ENCODE measurements around the gene BABAM2.
"Not testable (repeated sequence)": the region's sequence is repeated elsewhere in the genome, so short reads cannot be mapped to it uniquely, and the experiment has no call there.

The BABAM2 gene

GRCh38 chr2:27881815-27882583, 8.5 kb upstream of the BABAM2 start:
- DNase-seq = not testable (repeated sequence)

GRCh38 chr2:27882584-27882922, 8.0 kb upstream of the BABAM2 start:
- DNase-seq = not testable (repeated sequence)

DNA sequence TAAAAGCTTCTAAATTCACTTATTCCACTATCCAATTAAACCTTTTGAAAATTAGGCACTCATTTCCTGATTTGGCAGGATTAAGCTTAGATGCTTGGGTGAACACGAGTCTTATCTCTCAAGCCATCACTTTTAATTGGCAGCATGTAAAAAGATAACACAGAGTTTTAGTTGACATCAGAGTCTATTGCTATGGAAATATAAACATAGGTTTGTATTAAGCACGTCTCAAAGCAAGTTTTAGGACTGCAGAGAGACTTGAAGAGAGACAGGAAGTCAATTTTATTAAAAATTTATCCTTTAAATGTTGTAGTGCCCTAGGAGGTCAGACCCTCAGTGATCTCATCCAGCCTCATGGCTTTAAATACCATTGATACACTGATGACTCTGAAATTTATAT, 5.9 kb upstream of the BABAM2 start:
- DNase-seq = no peak

DNA sequence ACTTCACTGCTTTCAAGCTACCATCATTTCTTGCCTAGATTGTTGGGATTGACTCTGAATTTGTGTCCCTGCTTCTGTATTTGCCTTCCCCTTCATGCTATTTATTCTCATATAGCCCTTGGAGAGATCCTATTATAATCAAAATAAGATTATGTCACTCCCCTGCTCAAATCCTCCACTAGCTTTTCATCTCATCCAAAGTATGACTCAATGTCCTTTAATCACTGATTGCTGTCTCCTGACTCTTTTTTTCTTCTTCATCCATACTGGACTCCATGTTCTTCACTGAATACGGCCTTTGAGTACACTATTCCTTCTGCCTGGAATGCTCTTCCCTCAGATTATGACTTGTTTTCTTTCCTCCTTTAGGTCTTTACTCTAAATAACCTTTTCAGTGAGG, 5.3 kb upstream of the BABAM2 start:
- no peak for DNase-seq

GRCh38 chr2:27885661-27886060, 4.9 kb upstream of the BABAM2 start:
- no peak for DNase-seq

DNA sequence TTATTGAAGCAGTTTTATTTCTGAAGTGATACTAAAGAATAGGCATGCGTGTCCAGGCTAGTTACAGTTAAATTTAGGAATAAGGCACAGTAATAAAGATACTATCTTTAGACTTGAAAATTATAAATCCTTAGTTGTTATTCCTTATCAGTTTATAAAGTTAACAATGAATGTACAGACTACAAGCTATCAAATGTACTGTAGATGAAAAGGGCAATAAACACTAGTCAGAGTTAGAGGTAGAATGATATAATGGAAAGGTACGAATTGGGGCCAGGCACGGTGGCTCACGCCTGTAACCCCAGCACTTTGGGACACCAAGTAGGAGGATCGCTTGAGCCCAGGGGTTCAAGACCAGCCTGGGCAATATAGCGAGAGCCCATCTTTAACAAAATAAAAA, 4.2 kb upstream of the BABAM2 start:
- no peak for DNase-seq

DNA sequence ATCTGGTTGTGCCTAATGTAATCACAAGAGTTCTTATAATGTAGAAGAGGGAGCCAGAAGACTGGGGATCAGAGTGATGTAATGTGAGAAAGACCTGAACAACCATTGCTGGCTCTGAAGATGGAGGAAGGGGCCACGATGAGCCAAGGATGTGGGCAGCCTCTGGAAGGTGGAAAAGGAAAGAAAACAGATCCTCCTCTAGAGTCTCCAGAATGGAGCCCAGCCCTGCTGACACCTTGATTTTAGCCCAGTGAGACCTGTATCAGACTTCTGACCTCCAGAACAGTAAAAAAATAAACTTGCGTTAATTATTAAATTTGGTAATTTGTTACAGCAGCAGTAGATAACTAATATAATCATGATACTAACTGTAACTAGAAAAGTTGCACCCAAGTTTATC, 3.4 kb upstream of the BABAM2 start:
- no peak for DNase-seq

GRCh38 chr2:27887830-27888229, 2.7 kb upstream of the BABAM2 start:
- DNase-seq = no peak

- no peak for DNase-seq
Observed at GRCh38 chr2:27888790-27889189, 1.7 kb upstream of the BABAM2 start.

DNA sequence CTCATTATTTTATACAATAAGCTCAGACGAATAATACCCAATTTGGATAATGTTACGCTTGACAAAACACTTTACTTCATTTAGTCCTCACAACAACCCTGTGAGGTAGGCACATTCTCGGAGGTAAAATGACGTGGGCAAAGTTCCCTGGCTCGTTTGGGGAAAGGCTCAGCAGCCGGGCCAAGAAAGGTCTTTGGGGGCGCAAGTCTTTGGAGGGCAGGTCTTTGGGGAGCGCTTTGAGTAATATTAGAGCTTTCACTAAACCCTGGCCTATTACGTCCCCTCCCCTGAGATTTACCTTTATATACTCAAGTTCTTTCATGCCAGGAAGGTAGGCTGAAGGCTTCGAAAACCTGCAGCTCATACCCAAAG, 769 bp upstream of the BABAM2 start:
- DNase-seq = no peak

- peak; percentile 93 for DNase-seq
Observed at GRCh38 chr2:27890924-27891672, 569 bp downstream of the BABAM2 start.

DNA sequence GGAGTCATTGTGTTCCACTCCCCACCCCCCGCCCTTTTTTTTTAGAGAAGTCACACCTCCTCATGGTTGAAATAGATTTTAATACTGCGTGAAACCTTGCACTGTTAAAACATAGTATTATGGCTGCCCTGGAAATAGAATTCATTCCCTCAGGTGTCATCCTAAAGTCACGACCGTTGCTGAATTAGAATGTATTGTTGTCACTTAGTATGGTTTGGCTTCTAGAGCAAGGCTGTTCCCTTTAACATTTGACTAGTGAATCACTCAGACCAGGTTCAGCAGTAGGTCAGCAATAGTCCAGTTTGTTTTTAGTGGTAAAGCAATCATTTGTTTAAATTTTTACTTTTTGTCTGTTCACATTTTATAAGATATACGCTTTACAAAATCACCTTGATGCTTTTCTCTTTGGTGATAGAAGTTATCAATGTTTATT, 1.2 kb downstream of the BABAM2 start:
- no peak for DNase-seq

GRCh38 chr2:27893006-27893405, 2.5 kb downstream of the BABAM2 start:
- no peak for DNase-seq

DNA sequence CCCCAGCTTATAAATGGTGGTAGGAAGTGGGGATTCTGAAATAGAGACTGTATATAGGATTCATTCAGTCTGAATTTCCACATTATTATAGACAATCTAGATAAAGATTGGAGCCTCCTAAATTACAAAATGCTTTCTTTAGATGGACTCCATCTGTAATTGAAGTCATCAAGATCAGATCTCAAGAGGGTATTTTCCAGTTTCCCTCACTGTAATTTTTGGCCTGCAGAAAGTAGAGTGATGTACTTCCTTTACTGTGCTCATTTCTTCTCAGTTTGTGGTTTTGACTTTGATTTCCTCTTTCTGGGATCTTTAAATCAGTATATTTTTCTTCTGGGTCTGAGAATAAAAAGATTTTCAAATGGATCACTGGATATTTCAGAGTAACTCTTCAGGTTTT, 7.2 kb downstream of the BABAM2 start:
- no peak for DNase-seq

GRCh38 chr2:27901234-27901633, 10.7 kb downstream of the BABAM2 start:
- DNase-seq = no peak

GRCh38 chr2:27902098-27902497, 11.6 kb downstream of the BABAM2 start:
- no peak for DNase-seq

DNA sequence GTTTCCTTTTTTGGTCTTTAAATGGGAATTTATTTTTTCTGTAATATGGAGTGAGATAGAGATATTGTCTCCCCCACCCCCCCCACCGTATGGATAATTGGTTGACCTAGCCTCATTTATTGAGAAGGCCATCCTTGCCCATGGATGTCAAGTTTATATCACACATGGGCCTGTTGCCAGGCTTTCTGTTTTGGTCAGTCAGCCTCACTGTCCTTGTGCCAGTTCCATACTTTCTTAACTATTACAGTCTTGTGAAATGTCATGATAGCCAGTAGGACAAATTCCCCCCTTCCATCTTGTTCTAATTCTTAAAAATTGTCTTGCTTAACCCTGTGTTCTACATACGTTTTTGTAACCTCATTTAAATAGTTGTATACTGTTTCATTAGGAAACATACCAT, 12.5 kb downstream of the BABAM2 start:
- DNase-seq = no peak

DNA sequence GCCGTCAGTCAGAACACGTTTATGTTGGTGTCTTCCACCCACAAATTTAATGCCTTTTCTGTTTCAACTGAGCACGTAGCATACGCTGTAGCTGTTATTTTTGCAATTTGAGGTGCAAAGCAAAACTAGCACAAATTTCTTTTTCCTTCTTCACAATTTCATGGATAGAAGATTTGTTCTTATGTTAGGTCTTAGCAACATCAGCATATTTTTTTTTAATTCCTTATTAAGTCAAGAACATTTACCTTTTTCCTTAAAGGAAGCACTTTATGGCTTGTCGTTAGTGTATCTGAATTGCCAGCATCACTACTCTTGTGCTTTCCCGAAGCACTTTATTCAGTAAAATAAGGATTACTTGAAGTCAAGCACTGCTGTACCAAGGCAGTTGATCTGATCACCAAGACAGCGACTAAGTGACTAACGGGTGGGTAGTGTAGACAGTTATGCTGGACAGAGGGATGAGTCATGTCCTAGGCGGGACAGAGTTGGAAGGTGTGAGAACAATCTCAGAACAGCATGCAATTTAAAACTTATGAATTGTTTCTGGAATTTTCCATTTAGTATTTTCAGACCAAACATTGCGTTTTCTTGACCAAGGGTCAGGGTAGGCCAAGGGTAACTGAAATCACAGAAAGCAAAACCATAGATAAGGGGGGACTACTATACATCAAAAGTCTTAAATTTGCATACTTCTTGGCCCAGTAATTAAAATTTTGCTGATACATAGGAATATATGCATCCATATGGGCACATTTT, 13.3 kb downstream of the BABAM2 start:
- no peak for DNase-seq

- no peak for DNase-seq
Observed at GRCh38 chr2:27904405-27904665, 13.8 kb downstream of the BABAM2 start.

- no peak for DNase-seq
Observed at GRCh38 chr2:27906074-27906473, 15.5 kb downstream of the BABAM2 start.

- DNase-seq = no peak
Observed at GRCh38 chr2:27907547-27907946, 17.0 kb downstream of the BABAM2 start.

- no peak for DNase-seq
Observed at GRCh38 chr2:27909901-27910300, 19.4 kb downstream of the BABAM2 start.

DNA sequence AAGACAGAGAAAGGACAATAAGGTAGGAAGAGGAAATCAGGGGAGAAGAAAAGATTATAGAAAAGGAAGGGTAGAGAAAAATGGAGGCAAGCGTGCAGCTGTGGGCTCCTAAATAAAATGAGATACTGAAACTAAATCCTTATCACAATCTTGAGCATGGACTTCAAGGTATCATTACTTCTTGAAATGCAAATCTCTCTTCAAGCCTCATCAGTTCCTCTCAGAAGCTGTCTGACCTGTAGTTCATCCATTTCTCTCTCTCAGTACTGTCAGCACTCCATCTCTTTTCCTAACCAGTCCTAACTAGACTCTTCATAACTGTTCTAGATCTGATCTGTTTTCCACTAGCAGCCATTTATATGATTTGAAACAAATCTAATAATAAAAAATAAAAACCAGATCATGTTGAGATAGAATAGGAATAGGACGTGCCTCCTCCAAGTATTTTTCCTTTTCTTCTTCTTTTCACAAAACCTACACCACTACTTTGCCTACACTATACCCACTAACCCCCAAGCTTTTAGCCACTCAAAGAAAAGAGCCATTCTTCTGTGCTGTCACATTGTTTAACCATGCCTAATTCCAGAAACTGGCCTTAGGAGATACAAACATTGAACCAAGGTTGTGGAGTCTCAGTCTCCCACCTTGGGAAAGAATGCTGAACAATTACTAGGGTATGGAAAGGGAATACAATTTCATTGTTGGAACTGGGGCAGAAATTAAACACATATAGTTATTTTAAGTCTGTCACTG, 21.1 kb downstream of the BABAM2 start:
- DNase-seq = no peak

DNA sequence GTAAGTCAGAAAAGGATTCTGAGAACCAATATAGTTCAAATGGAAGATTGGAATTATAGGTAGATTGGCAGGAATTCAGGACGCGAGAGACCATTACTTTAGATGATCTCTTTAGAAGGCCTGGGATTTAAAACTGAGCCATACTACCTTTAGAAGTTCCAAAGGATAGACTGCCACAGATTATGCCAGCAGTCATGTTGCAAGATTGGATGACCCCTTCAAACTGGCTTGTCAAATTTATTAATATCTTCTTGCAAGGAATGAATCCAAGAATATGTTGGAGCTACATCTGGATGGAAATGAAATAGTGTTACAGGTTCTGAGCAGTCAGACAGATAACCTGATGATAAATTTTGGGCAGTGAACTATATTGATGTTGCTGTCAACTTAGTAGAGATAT, 22.0 kb downstream of the BABAM2 start:
- no peak for DNase-seq

Data from NCI-H2227 treated with DMSO at 0.1 percent for 48 hours (cell line).